H7 (cell line): ENCODE data around the gene RBBP8NL. TPM values are rescaled to one million over a fixed set of nuclear protein-coding genes. Genes with fewer than 3 reads are reported as not detected.
A peak's percentile ranks its signal among the peaks of the same experiment; 100 is the strongest.

Experiments
- DNase-seq: peaks from one replicate; pipeline ENCODE4 v3.0.0; 2012
- H3K27me3 ChIP-seq: 2 replicates; pipeline ENCODE4 v1.6.0; 2011; ENCODE audit warnings: mild to moderate bottlenecking, low read length; ENCODE audit not compliant: control insufficient read depth, insufficient read depth
- H3K36me3 ChIP-seq: replicated peaks from 2 replicates; pipeline ENCODE4 v1.5.1; 2011; ENCODE audit warnings: low read length; ENCODE audit not compliant: control insufficient read depth, insufficient read depth
- H3K4me3 ChIP-seq: 2 replicates; pipeline ENCODE4 v1.5.1; 2011; ENCODE audit warnings: low read depth, mild to moderate bottlenecking, control low read depth, low read length, moderate library complexity; ENCODE audit not compliant: insufficient read depth
- total RNA-seq: library from RNA; depleted of rRNA; stranded (reverse); fragments of >200 nt; shearing (Covaris generic); gene quantifications from 2 replicates; pipeline ENCODE4 v1.2.3, GENCODE V29; 2014

RBBP8NL gene
- total RNA-seq, 1 experiment from 2014 or later = not detected

GRCh38 chr20:62392621-62393334 lies 34.6 kb downstream of the RBBP8NL start:
- H3K36me3 ChIP-seq = peaks cover 15% of the 10 kb centered on the region
- no peaks in the 10 kb centered on the region for H3K27me3 ChIP-seq
- no peak overlapping the region for H3K4me3 ChIP-seq
- no peak for DNase-seq

- Histone ChIP-seq H3K27me3 (no peaks in the 10 kb centered on the region), H3K4me3 (no peak overlapping the region), H3K36me3 (peaks cover 17% of the 10 kb centered on the region)
- no peak for DNase-seq
These were observed 35.3 kb downstream of the RBBP8NL start for GRCh38 chr20:62392077-62392418.

DNA sequence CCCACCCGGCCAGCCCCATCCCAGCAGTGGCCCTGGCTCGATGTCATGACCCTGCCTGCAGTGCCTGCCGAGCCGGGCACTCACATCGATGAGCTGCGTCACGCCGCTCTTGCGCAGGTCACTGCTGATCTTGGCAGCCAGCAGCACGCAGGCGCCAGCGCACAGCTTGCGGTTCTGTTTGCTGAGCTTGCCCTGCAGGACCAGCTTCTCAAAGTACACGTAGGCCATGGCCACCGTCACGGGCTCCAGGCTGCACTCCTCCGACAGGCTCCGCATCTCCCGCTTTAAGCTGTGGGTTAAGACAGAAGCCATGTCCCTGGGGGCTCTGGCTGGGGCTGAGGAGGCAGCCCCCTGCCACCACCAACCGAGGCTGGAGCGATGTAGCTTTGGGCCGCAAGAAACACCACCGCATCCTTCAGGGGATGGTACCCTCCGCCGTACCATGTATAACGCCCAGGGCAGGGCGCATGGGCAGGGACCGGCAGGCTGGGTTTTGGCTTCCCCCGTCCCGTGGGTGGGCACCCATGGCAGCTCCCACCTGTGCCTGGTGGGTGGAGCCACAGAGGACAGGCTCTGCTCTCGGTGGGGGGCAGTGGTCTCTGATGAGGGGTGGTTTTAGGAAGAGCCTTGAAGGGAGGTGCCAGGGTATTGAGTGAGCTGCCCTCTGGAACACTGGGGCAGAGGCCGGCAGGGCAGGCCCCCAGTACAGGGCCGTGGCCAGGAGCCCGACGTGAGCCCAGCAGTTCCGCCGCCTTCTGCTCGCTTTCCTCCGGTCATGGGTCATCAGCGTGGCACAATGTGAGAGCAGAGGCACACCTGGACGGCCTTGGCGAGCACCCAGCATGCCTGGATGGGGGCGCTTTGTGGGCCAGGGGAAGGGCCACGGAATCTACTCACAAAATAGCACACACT lies 35.9 kb downstream of the RBBP8NL start:
- Histone ChIP-seq H3K36me3 (peaks cover 17% of the 10 kb centered on the region), H3K4me3 (no peak overlapping the region), H3K27me3 (no peaks in the 10 kb centered on the region)
- DNase-seq = no peak

DNA sequence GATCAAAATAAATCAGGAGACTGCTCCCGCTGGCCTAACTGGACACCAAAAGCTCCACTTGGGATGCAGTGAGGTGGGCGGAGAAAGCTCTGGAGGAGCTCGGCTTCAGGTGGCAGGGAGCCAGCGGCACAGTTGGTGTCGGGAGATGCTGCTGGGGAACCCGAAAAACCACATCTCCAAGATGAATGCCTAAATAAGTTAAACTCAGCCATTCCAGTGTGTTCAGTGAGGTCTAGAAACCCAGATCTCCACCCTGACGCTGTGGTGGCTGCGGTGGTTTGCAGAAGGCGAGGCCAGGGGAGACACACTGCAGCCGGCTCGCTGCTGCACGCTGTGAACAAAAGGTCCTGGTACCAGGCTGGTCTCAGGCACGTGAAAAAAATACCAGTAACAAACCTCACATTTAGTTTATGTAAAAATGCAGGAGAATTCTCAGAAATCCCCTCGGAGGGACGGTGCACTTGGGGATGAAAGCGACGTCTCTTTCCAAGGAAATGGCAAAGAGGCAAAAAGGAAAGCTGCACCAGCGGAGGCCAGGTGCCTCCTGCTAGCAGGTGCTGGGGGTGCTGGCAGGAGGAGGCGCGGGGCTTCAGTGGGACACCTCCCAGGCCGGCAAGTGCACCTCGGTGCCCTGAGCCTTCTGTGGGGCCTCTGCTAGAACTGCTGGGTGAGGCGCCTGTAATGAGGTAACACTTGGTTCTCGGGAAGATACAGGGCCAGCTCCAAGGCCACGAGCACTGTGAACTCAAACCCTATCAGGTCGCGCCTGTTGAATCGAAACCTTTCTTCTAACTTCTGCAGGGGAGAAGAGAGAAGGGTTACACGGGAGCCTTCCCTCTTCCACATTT lies 36.8 kb downstream of the RBBP8NL start:
- no peak for DNase-seq

GRCh38 chr20:62389601-62390087 lies 37.7 kb downstream of the RBBP8NL start:
- no peaks in the 10 kb centered on the region for H3K27me3 ChIP-seq
- peaks cover 17% of the 10 kb centered on the region for H3K36me3 ChIP-seq
- no peak for DNase-seq
- no peak overlapping the region for H3K4me3 ChIP-seq

More for the DNA sequence above, 36.8 kb downstream of the RBBP8NL start:
- H3K36me3 ChIP-seq = peaks cover 17% of the 10 kb centered on the region
- H3K4me3 ChIP-seq = no peak overlapping the region
- no peaks in the 10 kb centered on the region for H3K27me3 ChIP-seq

DNA sequence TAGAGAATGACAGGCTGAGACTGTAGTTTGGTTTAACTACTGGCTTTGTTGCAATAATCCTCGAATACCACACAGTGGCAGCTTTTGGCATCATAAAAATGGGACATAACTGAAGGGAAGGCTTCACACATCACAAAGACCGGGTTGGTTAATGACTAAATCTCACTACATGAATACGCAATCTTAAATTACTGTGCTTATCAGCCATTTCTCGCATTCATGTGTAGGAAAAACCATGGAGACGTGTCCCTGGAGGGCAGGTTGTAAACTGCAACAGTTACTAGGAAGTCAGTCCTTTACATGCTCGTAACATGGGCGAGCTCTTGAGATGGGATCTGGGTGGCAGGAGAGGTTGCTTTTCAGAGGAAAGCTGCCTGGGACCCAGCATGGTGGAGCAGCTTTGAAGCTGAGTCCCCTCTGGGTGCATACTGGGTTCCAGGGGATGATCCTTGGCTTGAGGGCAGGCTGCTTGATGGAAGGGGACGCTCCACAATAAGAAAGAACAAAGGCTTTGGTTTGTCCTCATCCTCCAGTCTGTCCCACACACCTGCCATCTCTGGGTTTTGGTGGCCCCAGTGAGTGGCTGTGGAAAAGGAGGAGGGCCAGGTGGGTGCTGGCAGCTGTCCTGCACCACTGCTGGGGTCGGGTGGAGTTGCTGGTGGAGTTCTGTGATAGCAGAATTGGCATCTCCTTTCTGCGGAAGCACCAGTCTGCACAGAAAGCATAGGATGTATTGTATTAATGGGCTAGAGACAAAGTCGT lies 38.3 kb downstream of the RBBP8NL start:
- H3K4me3 ChIP-seq = no peak overlapping the region

DNA sequence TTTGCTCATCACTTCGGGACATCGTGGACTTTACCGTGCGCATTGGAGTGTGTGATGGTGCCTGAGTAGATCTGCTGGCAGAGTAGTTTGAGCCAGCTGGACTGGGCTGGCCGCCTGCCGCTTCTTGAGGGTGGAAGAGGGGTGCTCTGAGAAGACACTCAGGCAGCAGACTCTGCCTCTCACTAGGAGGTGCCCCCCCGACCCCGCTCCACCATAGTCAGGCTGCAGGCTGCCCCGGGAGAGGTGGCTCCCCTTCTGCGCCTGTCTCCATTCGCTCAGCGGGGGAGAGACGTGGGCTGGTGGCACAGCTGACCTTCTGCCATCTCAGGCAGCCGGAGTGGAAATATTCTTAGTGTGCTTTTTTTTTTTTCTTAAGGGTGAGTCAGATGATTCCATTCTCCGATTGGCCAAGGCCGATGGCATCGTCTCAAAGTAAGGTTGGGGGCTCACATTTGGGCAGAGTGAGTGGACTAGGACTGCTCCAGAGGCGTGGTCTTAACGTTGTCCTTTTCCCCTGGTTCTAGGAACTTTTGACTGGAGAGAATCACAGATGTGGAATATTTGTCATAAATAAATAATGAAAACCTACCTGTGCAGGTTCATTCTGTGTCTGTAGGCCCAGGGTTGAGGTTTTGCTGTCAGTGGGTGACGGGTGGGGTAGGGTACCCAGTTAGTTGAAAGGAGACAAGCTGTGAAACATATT lies 39.3 kb downstream of the RBBP8NL start:
- no peaks in the 10 kb centered on the region for H3K27me3 ChIP-seq
- no peak for DNase-seq
- peaks cover 17% of the 10 kb centered on the region for H3K36me3 ChIP-seq
- H3K4me3 ChIP-seq = peak overlapping the region; percentile 90

More for the DNA sequence above, 38.3 kb downstream of the RBBP8NL start:
- DNase-seq = no peak
- Histone ChIP-seq H3K27me3 (no peaks in the 10 kb centered on the region), H3K36me3 (peaks cover 17% of the 10 kb centered on the region)

- DNase-seq = no peak
- Histone ChIP-seq H3K27me3 (no peaks in the 10 kb centered on the region), H3K36me3 (peaks cover 17% of the 10 kb centered on the region), H3K4me3 (peak overlapping the region; percentile 90)
These were observed 40.0 kb downstream of the RBBP8NL start for GRCh38 chr20:62387219-62387913.

DNA sequence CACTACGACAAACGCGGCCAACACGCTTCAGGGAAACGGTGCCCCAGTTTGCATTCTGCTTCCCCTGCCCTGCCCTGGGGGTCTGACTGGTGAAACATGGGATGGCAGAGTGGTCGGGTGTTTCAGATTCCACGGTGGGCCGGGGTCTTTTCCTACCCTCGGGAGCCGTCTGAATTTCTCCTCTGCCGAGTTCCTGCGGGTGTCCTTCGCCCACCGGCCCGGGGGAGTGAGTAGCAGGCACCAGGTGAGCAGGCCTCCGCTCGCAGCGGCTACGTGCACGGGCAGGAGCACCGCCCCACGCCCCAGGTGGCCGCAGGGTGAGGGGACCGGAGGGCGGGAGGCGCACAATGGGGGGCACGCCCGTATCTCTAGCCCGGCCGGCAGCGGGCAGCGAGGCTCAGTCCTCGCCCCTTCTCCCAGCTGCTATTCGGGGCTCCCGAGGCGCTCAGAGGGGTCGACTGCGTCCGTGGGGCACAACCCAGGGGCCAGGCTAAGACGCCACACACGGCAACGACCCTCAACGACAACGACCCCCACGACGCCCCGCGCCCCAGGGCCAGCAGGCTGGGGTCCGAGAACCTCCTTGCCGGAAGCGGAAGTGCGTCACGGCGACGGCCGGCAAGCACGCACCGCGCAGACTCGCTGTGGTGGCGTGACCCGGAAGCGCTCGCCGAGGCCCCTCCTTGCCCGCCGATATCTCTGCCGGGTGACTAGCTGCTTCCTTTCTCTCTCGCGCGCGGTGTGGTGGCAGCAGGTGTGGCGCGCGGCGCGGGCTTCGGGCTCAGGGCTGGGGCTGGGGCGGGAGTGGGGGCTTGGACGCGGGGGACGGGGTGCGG lies 40.7 kb downstream of the RBBP8NL start, which contains the start of gene RPS21:
Gene RPS21, plus strand, starts transcription at position 721 of the 836 bp plus-strand sequence. CDS start 236 bp downstream, outside the sequence.
- no peaks in the 10 kb centered on the region for H3K27me3 ChIP-seq
- peaks cover 19% of the 10 kb centered on the region for H3K36me3 ChIP-seq
- DNase-seq = peak; percentile 98
- peak within 1 kb of the TSS; percentile 90 for H3K4me3 ChIP-seq

- peak; percentile 94 for DNase-seq
- H3K27me3 ChIP-seq = no peaks in the 10 kb centered on the region
- no peak overlapping the region for H3K4me3 ChIP-seq
- H3K36me3 ChIP-seq = peaks cover 1% of the 10 kb centered on the region
These were observed 44.8 kb downstream of the RBBP8NL start for GRCh38 chr20:62382306-62383198.

- no peak for DNase-seq
- H3K36me3 ChIP-seq = peaks cover 1% of the 10 kb centered on the region; the same call in 1 of the 2 replicates
- no peaks in the 10 kb centered on the region for H3K27me3 ChIP-seq
- H3K4me3 ChIP-seq = no peak overlapping the region
These were observed 45.5 kb downstream of the RBBP8NL start for GRCh38 chr20:62381842-62382241.
